ENCODE results near the gene UBE2D2.
"Not testable (repeated sequence)": the region's sequence is repeated elsewhere in the genome, so short reads cannot be mapped to it uniquely, and the experiment has no call there.

UBE2D2 gene

DNA sequence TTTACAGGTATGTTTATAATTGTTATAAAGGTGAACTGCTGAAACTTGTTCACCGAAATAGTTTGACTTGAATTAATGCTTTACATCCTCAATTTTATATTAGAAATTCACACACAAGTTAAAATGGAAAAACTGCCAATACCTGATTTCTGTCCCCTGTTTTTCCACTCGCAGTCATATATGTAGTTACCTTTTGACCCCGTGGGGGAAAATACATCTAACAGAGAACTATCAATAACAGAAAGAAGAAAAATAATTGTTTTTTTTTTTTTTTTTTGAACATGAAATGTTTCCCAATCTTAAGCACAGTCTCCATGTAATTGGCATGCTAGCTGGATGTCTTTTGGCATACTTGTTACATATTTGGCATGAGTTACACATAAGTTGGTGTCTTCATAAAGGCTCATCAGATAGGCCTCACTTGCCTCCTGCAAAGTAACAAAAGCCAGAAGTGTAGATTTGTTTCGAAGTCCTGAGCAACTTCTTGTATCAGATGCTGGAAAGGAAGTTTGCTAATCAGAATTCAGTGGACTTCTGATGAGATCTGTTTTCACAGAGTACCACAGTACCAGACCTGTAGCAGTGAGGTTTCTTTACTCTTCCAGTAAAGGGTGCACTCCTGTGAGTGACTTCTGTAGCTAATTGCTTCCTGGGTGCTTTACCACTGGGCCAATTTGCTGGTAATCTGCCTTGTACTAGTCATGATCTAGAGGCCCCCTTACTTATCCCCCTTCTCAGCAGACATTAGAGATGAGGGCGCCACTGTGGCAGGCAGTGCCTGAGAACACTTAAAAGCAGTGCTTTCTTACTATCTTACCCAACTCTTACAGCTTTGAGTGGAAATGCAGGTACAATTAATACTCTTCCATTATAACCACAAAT lies 50.8 kb downstream of the UBE2D2 start:
- Histone ChIP-seq H3K4me1 (ENCODE audit: insufficient read depth, low read length, severe bottlenecking) (peaks cover 7% of the 10 kb centered on the region), H3K4me2 (ENCODE audit: low read length) (no peak overlapping the region), H3F3A (ENCODE audit: insufficient read depth, low read length) (no peaks in the 10 kb centered on the region), H3K4me3 (ENCODE audit: low read depth, low read length, poor library complexity, severe bottlenecking) (no peak overlapping the region), H3K9me3 (ENCODE audit: low read length) (no peaks in the 10 kb centered on the region), H3K27me3 (ENCODE audit: insufficient read depth, low read length) (no peaks in the 10 kb centered on the region), H3K9me2 (ENCODE audit: low read depth, low read length) (no peaks in the 10 kb centered on the region), H4K20me1 (ENCODE audit: insufficient read depth, low read length) (no peaks in the 10 kb centered on the region), H3K36me3 (ENCODE audit: insufficient read depth, low read length) (peaks cover 33% of the 10 kb centered on the region), H3K9ac (ENCODE audit: low read length) (no peak overlapping the region), H2AFZ (ENCODE audit: low read length) (no peak overlapping the region), H3K27ac (ENCODE audit: low read depth, low read length, poor library complexity, severe bottlenecking) (no peak overlapping the region), H3K79me2 (ENCODE audit: insufficient read depth, low read length) (no peaks in the 10 kb centered on the region)
- TF ChIP-seq, protein P1, sequence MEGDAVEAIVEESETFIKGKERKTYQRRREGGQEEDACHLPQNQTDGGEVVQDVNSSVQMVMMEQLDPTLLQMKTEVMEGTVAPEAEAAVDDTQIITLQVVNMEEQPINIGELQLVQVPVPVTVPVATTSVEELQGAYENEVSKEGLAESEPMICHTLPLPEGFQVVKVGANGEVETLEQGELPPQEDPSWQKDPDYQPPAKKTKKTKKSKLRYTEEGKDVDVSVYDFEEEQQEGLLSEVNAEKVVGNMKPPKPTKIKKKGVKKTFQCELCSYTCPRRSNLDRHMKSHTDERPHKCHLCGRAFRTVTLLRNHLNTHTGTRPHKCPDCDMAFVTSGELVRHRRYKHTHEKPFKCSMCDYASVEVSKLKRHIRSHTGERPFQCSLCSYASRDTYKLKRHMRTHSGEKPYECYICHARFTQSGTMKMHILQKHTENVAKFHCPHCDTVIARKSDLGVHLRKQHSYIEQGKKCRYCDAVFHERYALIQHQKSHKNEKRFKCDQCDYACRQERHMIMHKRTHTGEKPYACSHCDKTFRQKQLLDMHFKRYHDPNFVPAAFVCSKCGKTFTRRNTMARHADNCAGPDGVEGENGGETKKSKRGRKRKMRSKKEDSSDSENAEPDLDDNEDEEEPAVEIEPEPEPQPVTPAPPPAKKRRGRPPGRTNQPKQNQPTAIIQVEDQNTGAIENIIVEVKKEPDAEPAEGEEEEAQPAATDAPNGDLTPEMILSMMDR (IDR thresholded peaks at IDR 0.05; ENCODE audit: low read length) = no peak
- TF ChIP-seq EZH2 (IDR thresholded peaks at IDR 0.05; ENCODE audit: borderline replicate concordance, low read length) = no peak

GRCh38 chr5:139619861-139620260 lies 58.7 kb downstream of the UBE2D2 start:
- H3K9ac ChIP-seq (ENCODE audit: low read length) = no peak overlapping the region
- peaks cover 71% of the 10 kb centered on the region for H3K36me3 ChIP-seq (ENCODE audit: insufficient read depth, low read length)

GRCh38 chr5:139625398-139625797 lies 64.3 kb downstream of the UBE2D2 start:
- not testable (repeated sequence) for H3K9ac ChIP-seq (ENCODE audit: low read length); H3K4me2 ChIP-seq (ENCODE audit: low read length); H3K4me1 ChIP-seq (ENCODE audit: insufficient read depth, low read length, severe bottlenecking); H3F3A ChIP-seq (ENCODE audit: insufficient read depth, low read length); H3K4me3 ChIP-seq (ENCODE audit: low read depth, low read length, poor library complexity, severe bottlenecking); H2AFZ ChIP-seq (ENCODE audit: low read length); H3K9me2 ChIP-seq (ENCODE audit: low read depth, low read length); H4K20me1 ChIP-seq (ENCODE audit: insufficient read depth, low read length); H3K79me2 ChIP-seq (ENCODE audit: insufficient read depth, low read length); H3K27me3 ChIP-seq (ENCODE audit: insufficient read depth, low read length); H3K9me3 ChIP-seq (ENCODE audit: low read length); H3K27ac ChIP-seq (ENCODE audit: low read depth, low read length, poor library complexity, severe bottlenecking)
- peaks cover 71% of the 10 kb centered on the region for H3K36me3 ChIP-seq (ENCODE audit: insufficient read depth, low read length)

More at GRCh38 chr5:139619861-139620260, 58.7 kb downstream of the UBE2D2 start:
- no peaks in the 10 kb centered on the region for H3K79me2 ChIP-seq (ENCODE audit: insufficient read depth, low read length)
- no peak overlapping the region for H3K27ac ChIP-seq (ENCODE audit: low read depth, low read length, poor library complexity, severe bottlenecking)
- H3K4me1 ChIP-seq (ENCODE audit: insufficient read depth, low read length, severe bottlenecking) = no peaks in the 10 kb centered on the region
- H3K4me3 ChIP-seq (ENCODE audit: low read depth, low read length, poor library complexity, severe bottlenecking) = no peak overlapping the region
- no peaks in the 10 kb centered on the region for H3K9me2 ChIP-seq (ENCODE audit: low read depth, low read length)
- TF ChIP-seq, protein P1 (IDR thresholded peaks at IDR 0.05; ENCODE audit: low read length) = no peak
- no peak for TF ChIP-seq EZH2 (IDR thresholded peaks at IDR 0.05; ENCODE audit: borderline replicate concordance, low read length)
- H2AFZ ChIP-seq (ENCODE audit: low read length) = no peak overlapping the region
- H3K9me3 ChIP-seq (ENCODE audit: low read length) = no peaks in the 10 kb centered on the region
- no peaks in the 10 kb centered on the region for H4K20me1 ChIP-seq (ENCODE audit: insufficient read depth, low read length)
- no peaks in the 10 kb centered on the region for H3K27me3 ChIP-seq (ENCODE audit: insufficient read depth, low read length)
- H3K4me2 ChIP-seq (ENCODE audit: low read length) = no peak overlapping the region
- H3F3A ChIP-seq (ENCODE audit: insufficient read depth, low read length) = no peaks in the 10 kb centered on the region

GRCh38 chr5:139630855-139631254 lies 69.7 kb downstream of the UBE2D2 start:
- H2AFZ ChIP-seq (ENCODE audit: low read length) = no peak overlapping the region
- H3K79me2 ChIP-seq (ENCODE audit: insufficient read depth, low read length) = no peaks in the 10 kb centered on the region
- no peaks in the 10 kb centered on the region for H3K27me3 ChIP-seq (ENCODE audit: insufficient read depth, low read length)
- H3K9me2 ChIP-seq (ENCODE audit: low read depth, low read length) = no peaks in the 10 kb centered on the region
- H3K4me2 ChIP-seq (ENCODE audit: low read length) = no peak overlapping the region
- no peaks in the 10 kb centered on the region for H4K20me1 ChIP-seq (ENCODE audit: insufficient read depth, low read length)
- H3K36me3 ChIP-seq (ENCODE audit: insufficient read depth, low read length) = peaks cover 32% of the 10 kb centered on the region
- no peak for TF ChIP-seq EZH2 (IDR thresholded peaks at IDR 0.05; ENCODE audit: borderline replicate concordance, low read length)
- TF ChIP-seq, protein P1 (IDR thresholded peaks at IDR 0.05; ENCODE audit: low read length) = no peak
- H3K4me1 ChIP-seq (ENCODE audit: insufficient read depth, low read length, severe bottlenecking) = peaks cover 28% of the 10 kb centered on the region
- no peaks in the 10 kb centered on the region for H3F3A ChIP-seq (ENCODE audit: insufficient read depth, low read length)
- no peak overlapping the region for H3K9ac ChIP-seq (ENCODE audit: low read length)
- no peak overlapping the region for H3K27ac ChIP-seq (ENCODE audit: low read depth, low read length, poor library complexity, severe bottlenecking)
- H3K4me3 ChIP-seq (ENCODE audit: low read depth, low read length, poor library complexity, severe bottlenecking) = no peak overlapping the region
- no peaks in the 10 kb centered on the region for H3K9me3 ChIP-seq (ENCODE audit: low read length)
